Gastroesophageal sphincter (tissue), 3 donors: Measurements from ENCODE around the gene DNAJC7.

Experiments used
- EP300 ChIP-seq: sonication (generic); formaldehyde crosslinking; IDR thresholded peaks from one replicate; pipeline ENCODE4 v1.6.1; 2017; ENCODE audit warnings: antibody characterized with exemption, mild to moderate bottlenecking
- POLR2A ChIP-seq, 2 donors: fragments of 450-650 bp; IDR thresholded peaks; one replicate each; pipeline ENCODE4 v1.6.1; 2017; ENCODE audit warnings: antibody characterized with exemption in 2 of 2, mild to moderate bottlenecking in 2 of 2, moderate library complexity in 1 of 2
- TF ChIP-seq, protein P1 (sequence below), 4 experiments: fragments of 200-600 bp in 2 of 4; fragments of 450-650 bp in 2 of 4; sonication (generic) in 1 of 4; IDR thresholded peaks; one replicate each; pipeline ENCODE4 v1.5.1; 2017 to 2019; ENCODE audit warnings: antibody characterized with exemption in 4 of 4, mild to moderate bottlenecking in 2 of 4, moderate library complexity in 2 of 4

DNA sequence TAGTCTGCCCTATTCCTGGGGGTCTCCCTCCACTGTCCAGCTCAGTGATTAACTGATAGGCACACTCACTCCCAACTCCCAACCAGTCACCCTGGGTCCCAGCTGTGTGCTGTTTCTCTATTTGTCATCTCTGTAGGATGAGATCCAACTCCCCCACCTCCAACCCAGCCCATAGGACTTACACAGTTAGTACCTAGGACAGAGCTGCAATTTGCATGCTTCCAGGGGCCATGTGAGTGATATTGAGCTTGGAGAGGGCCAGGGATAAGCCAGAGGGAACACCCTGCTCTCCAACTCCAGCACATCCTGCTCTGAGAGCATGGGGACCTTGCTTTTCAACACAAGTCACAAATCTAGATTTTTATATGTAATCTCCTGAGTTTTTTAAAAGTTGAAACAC is 24.4 kb upstream of the DNAJC7 start:
- TF ChIP-seq, protein P1, sequence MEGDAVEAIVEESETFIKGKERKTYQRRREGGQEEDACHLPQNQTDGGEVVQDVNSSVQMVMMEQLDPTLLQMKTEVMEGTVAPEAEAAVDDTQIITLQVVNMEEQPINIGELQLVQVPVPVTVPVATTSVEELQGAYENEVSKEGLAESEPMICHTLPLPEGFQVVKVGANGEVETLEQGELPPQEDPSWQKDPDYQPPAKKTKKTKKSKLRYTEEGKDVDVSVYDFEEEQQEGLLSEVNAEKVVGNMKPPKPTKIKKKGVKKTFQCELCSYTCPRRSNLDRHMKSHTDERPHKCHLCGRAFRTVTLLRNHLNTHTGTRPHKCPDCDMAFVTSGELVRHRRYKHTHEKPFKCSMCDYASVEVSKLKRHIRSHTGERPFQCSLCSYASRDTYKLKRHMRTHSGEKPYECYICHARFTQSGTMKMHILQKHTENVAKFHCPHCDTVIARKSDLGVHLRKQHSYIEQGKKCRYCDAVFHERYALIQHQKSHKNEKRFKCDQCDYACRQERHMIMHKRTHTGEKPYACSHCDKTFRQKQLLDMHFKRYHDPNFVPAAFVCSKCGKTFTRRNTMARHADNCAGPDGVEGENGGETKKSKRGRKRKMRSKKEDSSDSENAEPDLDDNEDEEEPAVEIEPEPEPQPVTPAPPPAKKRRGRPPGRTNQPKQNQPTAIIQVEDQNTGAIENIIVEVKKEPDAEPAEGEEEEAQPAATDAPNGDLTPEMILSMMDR (IDR thresholded peaks at IDR 0.05): no peak
- TF ChIP-seq POLR2A (IDR thresholded peaks at IDR 0.05) (no peak), EP300 (no peak)
